ENCODE results near the gene F7.
"Not testable (repeated sequence)": the region's sequence is repeated elsewhere in the genome, so short reads cannot be mapped to it uniquely, and the experiment has no call there.

F7 gene

DNA sequence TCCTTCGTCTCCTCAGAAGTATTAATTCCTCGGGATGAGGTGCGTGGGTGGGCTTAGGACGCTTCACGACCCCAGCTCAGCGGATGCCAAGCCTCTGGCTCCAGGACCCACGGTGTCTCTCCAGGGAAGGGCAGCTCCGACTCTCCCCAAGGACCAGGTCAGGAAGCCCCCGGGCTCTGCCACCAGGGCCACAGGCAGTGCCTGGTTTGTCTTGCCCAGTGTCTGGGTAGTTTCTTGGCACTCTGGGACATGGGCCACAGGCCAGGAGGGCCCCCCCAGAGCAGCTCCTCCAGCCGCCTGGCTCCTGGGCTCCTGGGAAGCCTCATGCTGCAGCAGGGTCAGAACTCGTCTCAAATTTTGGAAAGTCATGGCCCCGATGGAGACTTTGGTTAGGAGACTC, 55.4 kb downstream of the F7 start (continued):
- TF ChIP-seq ZNF624 (tag by site-specific recombination; IDR thresholded peaks at IDR 0.05), result no peak

DNA sequence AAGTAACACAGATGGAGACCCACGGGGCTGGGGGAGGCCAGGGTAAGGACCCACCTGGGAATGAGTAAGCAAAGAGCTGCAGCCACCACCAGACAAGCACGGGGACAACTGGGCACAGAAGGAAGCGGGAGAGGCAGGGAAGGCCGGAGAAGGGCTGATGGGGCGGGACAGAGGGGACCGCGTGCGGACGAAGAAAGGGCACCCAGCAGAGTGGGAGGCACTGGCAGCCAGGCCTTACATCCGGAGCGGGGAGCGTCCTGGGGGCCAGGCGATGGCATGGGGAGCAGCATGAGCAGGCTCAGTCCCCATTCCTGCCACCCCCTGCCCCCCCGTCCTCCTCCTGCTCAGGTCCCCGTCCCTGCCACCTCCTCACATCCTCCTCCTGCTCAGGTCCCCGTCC, 55.8 kb downstream of the F7 start:
- H3K9me3 ChIP-seq (ENCODE audit: control insufficient read depth, insufficient read depth, low read depth, low read length), result no peaks in the 10 kb centered on the region
- TF ChIP-seq ZNF202 (tag by site-specific recombination; IDR thresholded peaks at IDR 0.05; ENCODE audit: borderline replicate concordance) (no peak), SCRT1 (tag by site-specific recombination; IDR thresholded peaks at IDR 0.05; ENCODE audit: borderline replicate concordance) (no peak), ZNF530 (tag by site-specific recombination; IDR thresholded peaks at IDR 0.05; ENCODE audit: low read depth) (no peak), HOXC10 (CRISPR knock-in tag; IDR thresholded peaks at IDR 0.05) (no peak), ZNF561 (tag by site-specific recombination; IDR thresholded peaks at IDR 0.05; ENCODE audit: borderline replicate concordance) (no peak), ZNF121 (tag by site-specific recombination; IDR thresholded peaks at IDR 0.05) (no peak), REPIN1 (tag by site-specific recombination; IDR thresholded peaks at IDR 0.05; ENCODE audit: low read depth) (no peak), ZNF221 (tag by site-specific recombination; IDR thresholded peaks at IDR 0.05; ENCODE audit: borderline replicate concordance) (no peak), ZNF404 (tag by site-specific recombination; IDR thresholded peaks at IDR 0.05) (no peak), ZNF473 (tag by site-specific recombination; IDR thresholded peaks at IDR 0.05) (no peak), ZNF514 (tag by site-specific recombination; IDR thresholded peaks at IDR 0.05) (no peak), ZNF146 (tag by site-specific recombination; IDR thresholded peaks at IDR 0.05) (no peak), ZNF521 (tag by site-specific recombination; IDR thresholded peaks at IDR 0.05) (no peak), ZNF701 (tag by site-specific recombination; IDR thresholded peaks at IDR 0.05) (no peak)
- TF ChIP-seq, protein P1, sequence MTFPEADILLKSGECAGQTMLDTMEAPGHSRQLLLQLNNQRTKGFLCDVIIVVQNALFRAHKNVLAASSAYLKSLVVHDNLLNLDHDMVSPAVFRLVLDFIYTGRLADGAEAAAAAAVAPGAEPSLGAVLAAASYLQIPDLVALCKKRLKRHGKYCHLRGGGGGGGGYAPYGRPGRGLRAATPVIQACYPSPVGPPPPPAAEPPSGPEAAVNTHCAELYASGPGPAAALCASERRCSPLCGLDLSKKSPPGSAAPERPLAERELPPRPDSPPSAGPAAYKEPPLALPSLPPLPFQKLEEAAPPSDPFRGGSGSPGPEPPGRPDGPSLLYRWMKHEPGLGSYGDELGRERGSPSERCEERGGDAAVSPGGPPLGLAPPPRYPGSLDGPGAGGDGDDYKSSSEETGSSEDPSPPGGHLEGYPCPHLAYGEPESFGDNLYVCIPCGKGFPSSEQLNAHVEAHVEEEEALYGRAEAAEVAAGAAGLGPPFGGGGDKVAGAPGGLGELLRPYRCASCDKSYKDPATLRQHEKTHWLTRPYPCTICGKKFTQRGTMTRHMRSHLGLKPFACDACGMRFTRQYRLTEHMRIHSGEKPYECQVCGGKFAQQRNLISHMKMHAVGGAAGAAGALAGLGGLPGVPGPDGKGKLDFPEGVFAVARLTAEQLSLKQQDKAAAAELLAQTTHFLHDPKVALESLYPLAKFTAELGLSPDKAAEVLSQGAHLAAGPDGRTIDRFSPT (tag by site-specific recombination; IDR thresholded peaks at IDR 0.05), result no peak
- TF ChIP-seq, protein P2, sequence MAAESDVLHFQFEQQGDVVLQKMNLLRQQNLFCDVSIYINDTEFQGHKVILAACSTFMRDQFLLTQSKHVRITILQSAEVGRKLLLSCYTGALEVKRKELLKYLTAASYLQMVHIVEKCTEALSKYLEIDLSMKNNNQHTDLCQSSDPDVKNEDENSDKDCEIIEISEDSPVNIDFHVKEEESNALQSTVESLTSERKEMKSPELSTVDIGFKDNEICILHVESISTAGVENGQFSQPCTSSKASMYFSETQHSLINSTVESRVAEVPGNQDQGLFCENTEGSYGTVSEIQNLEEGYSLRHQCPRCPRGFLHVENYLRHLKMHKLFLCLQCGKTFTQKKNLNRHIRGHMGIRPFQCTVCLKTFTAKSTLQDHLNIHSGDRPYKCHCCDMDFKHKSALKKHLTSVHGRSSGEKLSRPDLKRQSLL (tag by site-specific recombination; IDR thresholded peaks at IDR 0.05), result no peak
- TF ChIP-seq, protein P3, sequence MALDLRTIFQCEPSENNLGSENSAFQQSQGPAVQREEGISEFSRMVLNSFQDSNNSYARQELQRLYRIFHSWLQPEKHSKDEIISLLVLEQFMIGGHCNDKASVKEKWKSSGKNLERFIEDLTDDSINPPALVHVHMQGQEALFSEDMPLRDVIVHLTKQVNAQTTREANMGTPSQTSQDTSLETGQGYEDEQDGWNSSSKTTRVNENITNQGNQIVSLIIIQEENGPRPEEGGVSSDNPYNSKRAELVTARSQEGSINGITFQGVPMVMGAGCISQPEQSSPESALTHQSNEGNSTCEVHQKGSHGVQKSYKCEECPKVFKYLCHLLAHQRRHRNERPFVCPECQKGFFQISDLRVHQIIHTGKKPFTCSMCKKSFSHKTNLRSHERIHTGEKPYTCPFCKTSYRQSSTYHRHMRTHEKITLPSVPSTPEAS (tag by site-specific recombination; IDR thresholded peaks at IDR 0.05), result no peak
- TF ChIP-seq, protein P4, sequence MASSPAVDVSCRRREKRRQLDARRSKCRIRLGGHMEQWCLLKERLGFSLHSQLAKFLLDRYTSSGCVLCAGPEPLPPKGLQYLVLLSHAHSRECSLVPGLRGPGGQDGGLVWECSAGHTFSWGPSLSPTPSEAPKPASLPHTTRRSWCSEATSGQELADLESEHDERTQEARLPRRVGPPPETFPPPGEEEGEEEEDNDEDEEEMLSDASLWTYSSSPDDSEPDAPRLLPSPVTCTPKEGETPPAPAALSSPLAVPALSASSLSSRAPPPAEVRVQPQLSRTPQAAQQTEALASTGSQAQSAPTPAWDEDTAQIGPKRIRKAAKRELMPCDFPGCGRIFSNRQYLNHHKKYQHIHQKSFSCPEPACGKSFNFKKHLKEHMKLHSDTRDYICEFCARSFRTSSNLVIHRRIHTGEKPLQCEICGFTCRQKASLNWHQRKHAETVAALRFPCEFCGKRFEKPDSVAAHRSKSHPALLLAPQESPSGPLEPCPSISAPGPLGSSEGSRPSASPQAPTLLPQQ (tag by site-specific recombination; IDR thresholded peaks at IDR 0.05), result no peak
- TF ChIP-seq, protein P5, sequence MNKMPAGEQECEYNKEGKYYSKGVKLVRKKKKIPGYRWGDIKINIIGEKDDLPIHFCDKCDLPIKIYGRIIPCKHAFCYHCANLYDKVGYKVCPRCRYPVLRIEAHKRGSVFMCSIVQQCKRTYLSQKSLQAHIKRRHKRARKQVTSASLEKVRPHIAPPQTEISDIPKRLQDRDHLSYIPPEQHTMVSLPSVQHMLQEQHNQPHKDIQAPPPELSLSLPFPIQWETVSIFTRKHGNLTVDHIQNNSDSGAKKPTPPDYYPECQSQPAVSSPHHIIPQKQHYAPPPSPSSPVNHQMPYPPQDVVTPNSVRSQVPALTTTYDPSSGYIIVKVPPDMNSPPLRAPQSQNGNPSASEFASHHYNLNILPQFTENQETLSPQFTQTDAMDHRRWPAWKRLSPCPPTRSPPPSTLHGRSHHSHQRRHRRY (tag by site-specific recombination; IDR thresholded peaks at IDR 0.05), result no peak

DNA sequence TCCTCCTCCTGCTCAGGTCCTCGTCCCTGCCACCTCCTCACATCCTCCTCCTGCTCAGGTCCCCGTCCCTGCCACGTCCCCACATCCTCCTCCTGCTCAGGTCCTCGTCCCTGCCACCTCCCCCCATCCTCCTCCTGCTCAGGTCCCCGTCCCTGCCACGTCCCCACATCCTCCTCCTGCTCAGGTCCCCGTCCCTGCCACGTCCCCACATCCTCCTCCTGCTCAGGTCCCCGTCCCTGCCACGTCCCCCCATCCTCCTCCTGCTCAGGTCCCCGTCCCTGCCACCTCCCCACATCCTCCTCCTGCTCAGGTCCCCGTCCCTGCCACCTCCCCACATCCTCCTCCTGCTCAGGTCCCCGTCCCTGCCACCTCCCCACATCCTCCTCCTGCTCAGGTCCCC, 56.4 kb downstream of the F7 start:
- H3K36me3 ChIP-seq (ENCODE audit: control insufficient read depth in 2 of 2, insufficient read depth in 1 of 2, low read length in 2 of 2); H3K9me3 ChIP-seq (ENCODE audit: control insufficient read depth, insufficient read depth, low read depth, low read length); POLR2A ChIA-PET; H3K4me3 ChIP-seq (ENCODE audit: low read depth, low read length); H3K4me1 ChIP-seq (ENCODE audit: control insufficient read depth, insufficient read depth, low read length); CTCF ChIA-PET; H3K27ac ChIP-seq (ENCODE audit: extremely low read depth, low read depth, low read length): not testable (repeated sequence)

More for the DNA sequence above, 55.8 kb downstream of the F7 start:
- ChIA-PET CTCF (interaction anchor here (0.7 kb wide), 1 partner anchor 48 kb away, joined by 3 read pairs; no protein-coding TSS in a partner anchor), POLR2A (no interaction called here)
- Histone ChIP-seq H3K27ac (ENCODE audit: extremely low read depth, low read depth, low read length) (no peak overlapping the region), H3K4me3 (ENCODE audit: low read depth, low read length) (no peak overlapping the region), H3K36me3 (ENCODE audit: control insufficient read depth in 2 of 2, insufficient read depth in 1 of 2, low read length in 2 of 2) (no peaks in the 10 kb centered on the region), H3K4me1 (ENCODE audit: control insufficient read depth, insufficient read depth, low read length) (no peaks in the 10 kb centered on the region)

All from HEK293 (cell line).